ENCODE results near the gene FADS6.
A peak's percentile ranks its signal among the peaks of the same experiment; 100 is the strongest.

DNA sequence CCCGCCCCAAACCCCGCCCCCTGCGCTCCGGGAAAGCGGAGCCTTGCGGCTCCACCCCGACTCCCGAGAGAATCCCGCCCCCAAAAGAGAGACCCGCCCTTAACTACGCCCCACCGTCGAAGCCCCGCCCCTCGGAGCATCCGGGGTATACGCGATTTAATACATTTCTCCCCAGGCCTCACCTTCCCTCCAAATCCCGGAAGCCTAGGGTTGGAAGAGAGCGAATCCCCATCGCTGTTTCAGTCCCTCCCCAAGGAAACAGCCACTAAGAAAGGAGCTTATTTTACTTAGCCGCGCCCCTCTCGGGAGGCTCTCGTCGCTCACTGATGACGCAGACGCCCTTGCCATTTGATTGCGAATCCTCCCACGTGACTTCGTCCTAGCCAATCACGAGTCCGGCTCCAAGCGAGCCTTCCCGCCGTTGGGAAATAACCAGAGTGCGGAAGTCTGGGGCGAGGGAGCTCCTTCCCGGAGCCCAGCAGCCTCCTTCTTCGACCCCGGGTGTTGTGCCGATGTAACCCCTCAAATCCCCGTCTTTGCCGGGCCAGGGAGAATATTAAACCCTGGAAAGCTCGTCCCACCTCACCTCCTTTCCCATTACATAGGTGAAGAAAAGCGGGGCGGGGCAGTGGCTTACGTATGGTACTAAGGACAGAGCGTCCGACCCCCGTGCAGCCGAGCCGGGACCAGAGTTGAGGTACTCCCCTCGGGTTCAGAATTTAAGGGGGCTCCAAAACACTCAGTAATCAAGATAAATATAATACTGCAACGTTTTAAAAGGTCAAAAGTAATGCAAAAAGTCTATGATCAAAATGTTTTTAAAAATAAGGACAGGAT, 20.2 kb downstream of the FADS6 start:
- TF ChIP-seq, protein P1, sequence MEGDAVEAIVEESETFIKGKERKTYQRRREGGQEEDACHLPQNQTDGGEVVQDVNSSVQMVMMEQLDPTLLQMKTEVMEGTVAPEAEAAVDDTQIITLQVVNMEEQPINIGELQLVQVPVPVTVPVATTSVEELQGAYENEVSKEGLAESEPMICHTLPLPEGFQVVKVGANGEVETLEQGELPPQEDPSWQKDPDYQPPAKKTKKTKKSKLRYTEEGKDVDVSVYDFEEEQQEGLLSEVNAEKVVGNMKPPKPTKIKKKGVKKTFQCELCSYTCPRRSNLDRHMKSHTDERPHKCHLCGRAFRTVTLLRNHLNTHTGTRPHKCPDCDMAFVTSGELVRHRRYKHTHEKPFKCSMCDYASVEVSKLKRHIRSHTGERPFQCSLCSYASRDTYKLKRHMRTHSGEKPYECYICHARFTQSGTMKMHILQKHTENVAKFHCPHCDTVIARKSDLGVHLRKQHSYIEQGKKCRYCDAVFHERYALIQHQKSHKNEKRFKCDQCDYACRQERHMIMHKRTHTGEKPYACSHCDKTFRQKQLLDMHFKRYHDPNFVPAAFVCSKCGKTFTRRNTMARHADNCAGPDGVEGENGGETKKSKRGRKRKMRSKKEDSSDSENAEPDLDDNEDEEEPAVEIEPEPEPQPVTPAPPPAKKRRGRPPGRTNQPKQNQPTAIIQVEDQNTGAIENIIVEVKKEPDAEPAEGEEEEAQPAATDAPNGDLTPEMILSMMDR (IDR thresholded peaks at IDR 0.05), result no peak
- peak; percentile 96 for TF ChIP-seq POLR2A (IDR thresholded peaks at IDR 0.05)
